C4-2B (cell line): Measurements from ENCODE around the gene MTA2.
A peak's percentile ranks its signal among the peaks of the same experiment; 100 is the strongest.

ENCODE experiments used
- H3K27ac ChIP-seq: fragments of 450-650 bp; 2 replicates; pipeline ENCODE4 v1.5.1; 2017
- CTCF ChIP-seq: fragments of 450-650 bp; conservative IDR thresholded peaks from 2 replicates; pipeline ENCODE4 v1.5.1; 2017; ENCODE audit warnings: mild to moderate bottlenecking
- ZFX ChIP-seq: fragments of 450-650 bp; IDR thresholded peaks from 2 replicates; pipeline ENCODE4 v1.6.1; 2017

MTA2 gene

GRCh38 chr11:62545437-62546243 is 56.0 kb downstream of the MTA2 start:
- TF ChIP-seq ZFX (no peak), CTCF (no peak)
- peak overlapping the region; percentile 75 for H3K27ac ChIP-seq

- no peak for TF ChIP-seq ZFX
- no peak for TF ChIP-seq CTCF
- peak overlapping the region; percentile 75 for H3K27ac ChIP-seq
These were observed 56.9 kb downstream of the MTA2 start for GRCh38 chr11:62544581-62545436.

- no peak overlapping the region for H3K27ac ChIP-seq
- TF ChIP-seq CTCF (no peak), ZFX (no peak)
These were observed 57.8 kb downstream of the MTA2 start for GRCh38 chr11:62543680-62544444.
